B cell (primary cell): Measurements from ENCODE around the gene JAK1. TPM values are rescaled to one million over a fixed set of nuclear protein-coding genes. Genes with fewer than 3 reads are reported as not detected.
A peak's percentile ranks its signal among the peaks of the same experiment; 100 is the strongest.

Experiments used
- ATAC-seq: fragments of 200-7000 bp; cut with Tn5 transposase; one replicate; pipeline ENCODE4 v1.10.0; 2021; ENCODE audit warnings: low read depth, mild to moderate bottlenecking, moderate number of reproducible peaks, moderate library complexity
- CTCF ChIA-PET: fragments of 350-600 bp; sonication (Branson Sonifier 250); formaldehyde crosslinking; loops from one replicate; lab custom pipeline; 2021; ENCODE audit warnings: antibody characterized with exemption, inconsistent platforms; lab: Charles Lee
- POLR2A ChIA-PET: fragments of 350-600 bp; sonication (Branson Sonifier 250); formaldehyde crosslinking; loops from one replicate; lab custom pipeline; 2021; ENCODE audit warnings: antibody characterized with exemption; lab: Charles Lee
- DNase-seq: peaks from one replicate; pipeline ENCODE4 v3.0.0; 2013
- H2AFZ ChIP-seq: 2 replicates; pipeline ENCODE4 v1.6.1; 2012; ENCODE audit warnings: mild to moderate bottlenecking, low read depth, low read length; ENCODE audit not compliant: insufficient read depth, poor library complexity, severe bottlenecking
- H3K27ac ChIP-seq, 2 donors: 1 replicate in 1 of 2; 2 replicates in 1 of 2; pipeline ENCODE4 v1.5.1; 2012 to 2013; ENCODE audit warnings: low read length in 2 of 2, mild to moderate bottlenecking in 2 of 2, moderate library complexity in 1 of 2
- H3K27me3 ChIP-seq, 4 experiments: fragments of 200-600 bp in 1 of 4; sonication (generic) in 1 of 4; replicated peaks in 1 of 4; 1 replicate in 2 of 4; 2 replicates in 2 of 4; pipeline versions ENCODE4 v1.6.1 to v1.7.0; 2013 to 2016; ENCODE audit warnings: low read length in 3 of 4, mild to moderate bottlenecking in 2 of 4, mixed read lengths in 1 of 4, moderate library complexity in 1 of 4; ENCODE audit not compliant: insufficient read depth in 4 of 4, control insufficient read depth in 3 of 4; ENCODE audit errors: control extremely low read depth in 1 of 4
- H3K36me3 ChIP-seq, 2 experiments: replicated peaks in 1 of 2; 1 replicate in 1 of 2; 2 replicates in 1 of 2; pipeline versions ENCODE4 v1.6.1 to v1.7.1; 2013; ENCODE audit warnings: low read length in 1 of 2; ENCODE audit not compliant: insufficient read depth in 2 of 2, control insufficient read depth in 1 of 2; ENCODE audit errors: control extremely low read depth in 1 of 2, extremely low read depth in 1 of 2
- H3K4me1 ChIP-seq, 2 donors: fragments of 200-600 bp in 1 of 2; sonication (generic) in 1 of 2; 1 replicate in 1 of 2; 2 replicates in 1 of 2; pipeline versions ENCODE4 v1.5.1 to v1.6.1; 2013 to 2017; ENCODE audit warnings: low read length in 2 of 2; ENCODE audit not compliant: control insufficient read depth in 2 of 2, insufficient read depth in 2 of 2
- H3K4me2 ChIP-seq: replicated peaks from 2 replicates; pipeline ENCODE3; 2012; ENCODE audit warnings: mild to moderate bottlenecking, low read depth, low read length; ENCODE audit not compliant: poor library complexity, severe bottlenecking
- H3K4me3 ChIP-seq, 5 experiments: fragments of 200-600 bp in 1 of 5; sonication (generic) in 1 of 5; 1 replicate in 3 of 5; 2 replicates in 2 of 5; pipeline versions ENCODE4 v1.5.1 to v1.7.0; 2011 to 2016; ENCODE audit warnings: low read length in 4 of 5, mild to moderate bottlenecking in 4 of 5, low read depth in 2 of 5, control low read depth in 1 of 5, moderate library complexity in 1 of 5; ENCODE audit not compliant: insufficient read depth in 1 of 5; ENCODE audit errors: control extremely low read depth in 1 of 5, extremely low read depth in 1 of 5
- H3K79me2 ChIP-seq: fragments of 200-600 bp; sonication (generic); one replicate; pipeline ENCODE4 v1.6.0; 2016; ENCODE audit warnings: low read length; ENCODE audit not compliant: control insufficient read depth, insufficient read depth
- H3K9ac ChIP-seq: fragments of 200-600 bp; sonication (generic); 2 replicates; pipeline ENCODE4 v1.6.1; 2017; ENCODE audit warnings: mild to moderate bottlenecking, low read length, moderate library complexity
- H3K9me3 ChIP-seq, 3 donors: one replicate each; pipeline versions ENCODE4 v1.6.1 to v1.7.1; 2013; ENCODE audit warnings: low read length in 2 of 3; ENCODE audit not compliant: control insufficient read depth in 2 of 3, insufficient read depth in 1 of 3; ENCODE audit errors: control extremely low read depth in 1 of 3
- H4K20me1 ChIP-seq: 2 replicates; pipeline ENCODE4 v1.6.0; 2012; ENCODE audit warnings: mild to moderate bottlenecking, low read length; ENCODE audit not compliant: insufficient read depth, control insufficient read depth, poor library complexity, severe bottlenecking
- H3K27ac Mint-ChIP-seq: one replicate; pipeline ENCODE4 v1.8.0; 2021; ENCODE audit warnings: mixed read lengths
- H3K27me3 Mint-ChIP-seq: one replicate; pipeline ENCODE4 v1.8.0; 2021; ENCODE audit warnings: mixed read lengths
- H3K4me1 Mint-ChIP-seq: one replicate; pipeline ENCODE4 v1.8.0; 2021; ENCODE audit warnings: mixed read lengths
- H3K4me3 Mint-ChIP-seq: one replicate; pipeline ENCODE4 v1.8.0; 2021; ENCODE audit warnings: mixed read lengths
- H3K9me3 Mint-ChIP-seq: one replicate; pipeline ENCODE4 v1.8.0; 2022; ENCODE audit warnings: mixed read lengths; ENCODE audit not compliant: insufficient read depth
- CTCF ChIP-seq: fragments of 200-600 bp; IDR thresholded peaks from one replicate; pipeline ENCODE4 v1.8.0; 2022; ENCODE audit warnings: antibody characterized with exemption, mild to moderate bottlenecking
- EZH2 ChIP-seq: IDR thresholded peaks from 2 replicates; pipeline ENCODE4 v1.6.1; 2012; ENCODE audit warnings: borderline replicate concordance, low read depth, mild to moderate bottlenecking, moderate library complexity, low read length; ENCODE audit not compliant: insufficient read depth, poor library complexity, severe bottlenecking
- WGBS: methylation state at CpG from one replicate; pipeline ENCODE4 v1.1.5; 2013; ENCODE audit warnings: missing lambda C conversion rate; ENCODE audit not compliant: insufficient coverage; 5-methylcytosine and 5-hydroxymethylcytosine counted together
- intact Hi-C: fragments of 100-400 bp; cut with micrococcal nuclease; formaldehyde crosslinking; loops from one replicate; pipeline ENCODE4 v1.10.0; 2022
- polyA plus RNA-seq: library from polyadenylated mRNA; depleted of rRNA; stranded (reverse); fragments of >200 nt; gene quantifications from 2 replicates; pipeline ENCODE4 v1.2.3, GENCODE V29; 2012
- total RNA-seq, 2 donors: library from RNA; stranded (reverse); fragments of 120-200 nt in 1 of 2; gene quantifications; 1 replicate in 1 of 2; 2 replicates in 1 of 2; pipeline versions ENCODE4 v1.2.3 to v1.2.4, GENCODE V29; 2013 to 2022

JAK1 gene
- total and polyA plus RNA-seq, 2 donors (not counting 1 experiment from before 2014, with no cell fraction given) = 99.0 to 244 TPM

GRCh38 chr1:64913361-64914015 is 52.9 kb downstream of the JAK1 start:
- Mint-ChIP-seq H3K4me3 (peak overlapping the region; percentile 8), H3K27ac (no peak overlapping the region), H3K27me3 (no peaks in the 10 kb centered on the region), H3K4me1 (peaks cover 93% of the 10 kb centered on the region), H3K9me3 (no peaks in the 10 kb centered on the region)
- Histone ChIP-seq H4K20me1 (peaks cover 98% of the 10 kb centered on the region), H3K4me3 (no peak overlapping the region), H3K4me2 (peak overlapping the region; percentile 9), H2AFZ (no peak overlapping the region), H3K79me2 (peaks cover 99% of the 10 kb centered on the region), H3K9ac (no peak overlapping the region), H3K36me3 (no peaks in the 10 kb centered on the region), H3K27me3 (no peaks in the 10 kb centered on the region), H3K9me3 (no peaks in the 10 kb centered on the region), H3K27ac (no peak overlapping the region), H3K4me1 (peaks cover 68 to 75% of the 10 kb centered on the region in 2 donors)
- ATAC-seq (no peak), DNase-seq (no peak)
- TF ChIP-seq EZH2 (no peak), CTCF (no peak)
- CTCF ChIA-PET = no interaction called here
- intact Hi-C loops = no loop called here
- WGBS = 100% methylated on average over 1 of the region's 3 CpGs
- POLR2A ChIA-PET = no interaction called here

- H3K27me3 Mint-ChIP-seq = no peaks in the 10 kb centered on the region
- H3K9me3 Mint-ChIP-seq = no peaks in the 10 kb centered on the region
- ATAC-seq (no peak), DNase-seq (no peak)
- Histone ChIP-seq H3K36me3 (no peaks in the 10 kb centered on the region), H3K9me3 (no peaks in the 10 kb centered on the region), H3K9ac (no peak overlapping the region), H3K4me1 (peaks cover 56 to 71% of the 10 kb centered on the region in 2 donors), H3K27me3 (no peaks in the 10 kb centered on the region), H3K4me3 (no peak overlapping the region), H4K20me1 (peaks cover 97% of the 10 kb centered on the region), H3K4me2 (peak overlapping the region; percentile 10), H2AFZ (no peak overlapping the region), H3K79me2 (peaks cover 98% of the 10 kb centered on the region), H3K27ac (peak overlapping the region in 1 of 2 donors; percentile 9)
- ChIA-PET POLR2A (no interaction called here), CTCF (interaction anchor here (0.6 to 0.9 kb wide), 3 partner anchors 8 to 575 kb away, joined by 3 read pairs; no protein-coding TSS in a partner anchor)
- H3K4me1 Mint-ChIP-seq = peaks cover 91% of the 10 kb centered on the region
- WGBS = 80% methylated on average over 1 of the region's 2 CpGs
- peak overlapping the region; percentile 2 for H3K4me3 Mint-ChIP-seq
- H3K27ac Mint-ChIP-seq = no peak overlapping the region
- TF ChIP-seq EZH2 (no peak), CTCF (no peak)
- intact Hi-C loops = no loop called here
Observed at GRCh38 chr1:64912191-64912590, 54.2 kb downstream of the JAK1 start.
